Skin epidermis (tissue), 12 donors: ENCODE measurements around the gene DCC.

Experiments used
- H3K27ac ChIP-seq, 21 experiments: fragments of 200-600 bp; sonication (generic) in 11 of 21; one replicate each; pipeline ENCODE4 v1.5.0; 2020; ENCODE audit warnings: mild to moderate bottlenecking in 3 of 21, inconsistent platforms in 2 of 21, moderate library complexity in 2 of 21
- H3K4me3 ChIP-seq, 7 experiments: fragments of 200-600 bp; sonication (generic) in 2 of 7; one replicate each; pipeline ENCODE4 v1.5.0; 2020; ENCODE audit warnings: inconsistent platforms in 2 of 7, mild to moderate bottlenecking in 2 of 7, moderate library complexity in 1 of 7

The DCC gene

DNA sequence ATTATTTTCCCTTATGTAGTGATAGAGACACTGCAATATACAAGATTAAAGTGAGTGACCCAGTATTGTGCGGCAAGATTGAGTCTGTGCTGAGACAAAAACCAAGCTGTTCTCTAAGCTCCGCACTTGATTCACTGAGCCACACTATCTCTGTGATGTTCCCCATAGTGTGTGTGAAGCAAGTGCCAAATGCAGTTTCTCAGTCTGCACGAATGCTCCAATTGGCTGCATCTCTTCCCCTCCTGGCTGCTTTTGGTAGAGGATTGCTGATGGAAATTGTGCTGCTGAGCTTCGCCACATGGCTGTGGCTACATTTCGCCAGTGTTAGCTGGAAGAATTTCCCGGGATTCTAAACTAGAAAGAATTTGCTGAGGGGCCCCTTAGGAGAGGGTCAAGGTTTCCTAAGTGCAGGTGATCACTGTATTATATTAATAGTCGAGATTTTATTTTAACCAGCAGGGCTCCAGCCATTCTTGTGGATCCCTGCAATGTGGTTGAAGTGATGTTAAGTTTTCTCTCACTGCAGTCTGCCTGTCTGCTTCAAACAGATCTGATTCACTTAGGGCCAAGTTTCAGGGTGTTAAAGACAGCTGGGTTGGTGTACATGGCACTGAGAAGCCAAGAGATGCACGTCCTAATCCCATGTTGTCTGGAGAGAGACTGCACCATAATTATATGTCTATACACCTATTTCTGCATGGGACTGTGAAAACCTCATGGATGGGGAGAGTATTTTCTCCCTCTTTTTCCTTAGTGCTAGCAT lies 317.2 kb downstream of the DCC start:
- Histone ChIP-seq H3K27ac (no peak overlapping the region), H3K4me3 (no peak overlapping the region)

DNA sequence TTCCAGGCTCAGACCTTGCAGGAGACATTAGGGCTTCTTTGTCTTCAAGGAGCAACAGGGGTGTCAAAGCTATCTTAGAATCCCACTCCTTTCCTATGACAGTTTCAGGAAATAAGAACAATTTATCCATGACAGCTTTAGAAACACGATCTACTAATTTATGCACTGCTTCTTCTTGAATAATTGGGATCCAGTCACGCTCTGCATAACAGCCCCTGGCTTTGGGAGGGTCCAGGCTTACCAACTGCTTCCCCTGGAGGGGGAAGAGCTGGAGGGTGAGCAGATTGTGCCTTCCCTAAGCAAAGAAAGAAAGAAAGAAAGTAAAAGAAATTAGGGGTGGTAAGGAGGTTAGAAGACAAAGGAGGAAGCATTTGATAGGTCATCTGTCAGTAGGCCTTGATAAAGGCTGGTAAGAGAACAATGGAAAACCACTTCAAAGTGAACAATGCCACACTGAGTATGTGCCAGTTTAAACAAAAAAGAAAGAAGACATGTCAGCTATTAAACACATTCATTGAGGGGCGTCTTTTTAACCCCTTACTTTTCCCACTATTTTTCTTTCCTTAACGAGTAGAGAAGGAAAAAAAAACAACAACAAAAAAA lies 327.6 kb downstream of the DCC start:
- Histone ChIP-seq H3K27ac (no peak overlapping the region), H3K4me3 (no peak overlapping the region)

DNA sequence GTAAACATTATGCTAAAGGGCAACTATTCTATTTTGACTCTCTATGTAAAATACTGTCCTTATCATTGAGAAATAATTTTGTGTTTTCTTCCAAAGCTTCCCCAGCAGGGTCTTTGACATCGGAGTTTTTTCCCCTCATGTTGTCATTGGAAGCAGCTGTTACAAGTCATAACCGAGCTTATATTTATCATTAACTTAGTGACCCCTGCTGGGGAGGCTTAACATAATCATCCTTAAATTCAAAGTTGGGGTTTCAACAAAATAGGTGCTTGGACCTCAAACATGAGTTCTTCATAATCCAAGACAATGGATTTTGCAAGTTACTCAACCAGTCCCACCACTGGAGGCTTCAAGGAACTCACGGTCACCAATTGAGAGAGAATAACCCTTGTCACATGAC lies 330.9 kb downstream of the DCC start:
- no peak overlapping the region for H3K4me3 ChIP-seq
- no peak overlapping the region for H3K27ac ChIP-seq

DNA sequence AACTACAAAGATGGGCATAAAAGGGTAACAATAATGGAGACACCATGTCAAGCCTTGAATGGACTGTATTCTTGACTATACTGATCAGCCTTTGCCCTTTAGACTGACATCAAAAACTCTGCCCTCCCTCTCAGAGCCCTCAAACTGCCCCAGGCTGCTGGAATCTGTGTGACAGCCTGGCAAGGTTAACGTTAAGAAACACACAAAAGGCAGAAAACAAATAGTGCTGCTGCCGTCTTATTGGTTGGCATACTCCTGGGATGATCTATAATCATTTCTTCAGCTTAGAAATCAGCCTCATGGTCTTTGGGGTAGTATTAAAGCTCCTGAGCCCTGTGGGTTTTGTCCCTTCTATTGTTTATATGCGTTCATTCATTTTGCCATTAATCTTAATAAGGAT lies 338.0 kb downstream of the DCC start:
- Histone ChIP-seq H3K27ac (no peak overlapping the region), H3K4me3 (no peak overlapping the region)

DNA sequence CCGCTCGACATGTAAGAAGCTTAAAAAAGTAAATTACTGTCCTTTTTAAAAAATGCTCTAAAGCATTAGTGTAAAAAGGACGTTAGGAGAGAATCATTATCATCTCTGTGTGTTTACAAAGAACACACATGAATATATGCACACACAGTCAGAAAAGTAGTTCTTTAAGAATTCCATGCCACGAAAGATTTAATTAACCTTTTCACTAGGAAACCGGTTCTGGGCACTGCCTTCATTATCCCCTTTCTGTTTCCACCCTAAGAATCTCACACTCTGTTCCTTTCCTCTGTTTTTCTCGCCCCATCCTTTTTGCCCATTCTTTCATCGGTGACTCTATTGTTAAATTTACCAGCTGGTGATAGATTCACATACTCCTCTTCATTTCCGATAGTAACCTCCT lies 338.6 kb downstream of the DCC start:
- no peak overlapping the region for H3K27ac ChIP-seq
- no peak overlapping the region for H3K4me3 ChIP-seq

DNA sequence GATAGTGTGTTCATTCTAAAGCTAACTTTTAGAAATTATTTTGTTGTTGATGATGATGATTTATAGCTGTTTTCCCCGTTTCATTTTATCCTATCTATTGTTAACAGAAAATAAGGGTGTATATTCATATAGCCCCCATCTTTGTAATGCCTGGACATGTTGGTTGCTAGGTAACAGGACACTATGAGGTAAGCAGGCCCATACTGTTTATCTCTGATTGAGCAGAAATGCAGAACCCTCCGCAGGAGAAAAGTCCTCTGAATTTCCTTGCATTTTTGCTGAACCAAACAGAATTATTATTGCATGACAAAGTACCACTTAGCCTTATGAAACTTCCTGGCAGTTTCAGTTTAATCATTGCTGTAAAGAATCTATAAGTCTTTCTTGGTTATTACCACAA lies 339.4 kb downstream of the DCC start:
- H3K4me3 ChIP-seq, result no peak overlapping the region
- H3K27ac ChIP-seq, result no peak overlapping the region

DNA sequence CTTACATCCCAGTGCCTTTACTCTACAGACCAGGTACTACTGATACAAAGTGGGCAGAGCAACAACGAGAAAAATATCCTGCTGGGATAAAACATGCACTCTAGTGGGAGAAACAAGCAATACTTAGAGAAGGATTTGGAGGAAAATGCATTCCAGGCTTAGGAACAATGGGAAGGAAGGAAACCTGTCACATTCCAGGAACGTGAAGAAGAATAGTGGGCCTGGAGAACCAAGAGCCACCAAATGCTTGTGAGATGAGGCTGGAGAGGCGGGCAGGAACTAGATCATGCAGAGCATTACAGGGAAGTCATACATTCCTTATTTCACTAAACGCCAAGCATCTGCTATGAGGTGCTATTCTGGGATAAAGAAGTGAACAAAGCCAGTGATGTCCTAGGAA lies 342.3 kb downstream of the DCC start:
- no peak overlapping the region for H3K4me3 ChIP-seq
- H3K27ac ChIP-seq, result no peak overlapping the region

DNA sequence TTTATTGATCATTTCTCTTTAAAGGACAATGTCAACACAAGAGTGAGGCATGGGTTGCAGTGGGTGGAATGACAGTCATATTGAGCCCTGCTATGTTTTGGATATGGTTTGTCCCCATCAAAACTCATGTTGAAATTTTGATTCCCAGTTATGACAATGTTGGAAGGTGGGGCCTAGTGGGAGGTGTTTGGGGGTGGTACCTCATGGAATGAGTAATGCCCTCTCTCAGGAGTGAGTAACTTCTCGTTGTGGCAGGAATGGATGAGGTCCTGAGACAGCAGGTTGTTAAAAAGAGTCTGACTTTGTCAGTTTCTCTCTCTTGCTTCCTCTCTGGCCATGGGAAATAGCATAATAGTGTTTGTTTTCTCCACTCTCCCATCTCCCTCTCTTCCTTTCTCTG lies 345.3 kb downstream of the DCC start:
- Histone ChIP-seq H3K27ac (no peak overlapping the region), H3K4me3 (no peak overlapping the region)

DNA sequence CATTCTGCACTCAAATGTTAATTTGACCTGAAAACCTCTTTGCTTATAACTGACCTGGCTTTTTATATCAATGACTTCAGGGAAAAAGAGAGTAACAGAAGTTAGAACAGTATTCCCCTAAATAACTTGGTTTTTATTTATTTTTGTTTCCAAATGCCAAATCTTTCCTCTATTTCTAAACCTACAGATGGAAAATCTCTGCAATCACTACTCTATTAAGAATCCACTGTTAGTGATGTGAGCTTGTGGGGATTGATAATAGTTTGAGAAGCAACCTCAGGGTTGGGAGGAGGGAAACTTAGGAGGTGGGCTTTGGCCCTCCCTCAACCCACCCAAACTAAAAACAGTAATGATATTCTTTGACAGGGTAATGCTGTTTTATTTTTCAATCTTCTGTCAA lies 351.8 kb downstream of the DCC start:
- no peak overlapping the region for H3K4me3 ChIP-seq
- H3K27ac ChIP-seq, result no peak overlapping the region

DNA sequence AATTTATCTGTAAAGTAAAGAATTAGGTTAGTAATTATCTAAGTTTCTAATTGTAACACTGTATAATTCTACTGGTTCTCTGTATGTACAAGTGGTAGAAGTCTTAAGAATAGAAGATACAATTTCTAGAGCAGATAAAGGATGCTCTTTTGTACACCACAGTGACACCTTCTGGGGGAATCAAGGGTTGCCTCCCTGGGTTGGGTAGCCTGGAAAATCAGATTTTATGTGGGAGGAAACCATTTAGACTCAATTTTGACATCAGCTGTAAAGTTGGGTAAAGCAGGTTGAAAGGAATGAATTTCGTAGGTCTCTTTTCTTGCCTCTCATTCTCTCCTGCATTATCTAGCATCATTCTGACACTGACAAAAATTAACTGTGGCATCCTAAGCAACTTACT lies 354.8 kb downstream of the DCC start:
- Histone ChIP-seq H3K4me3 (no peak overlapping the region), H3K27ac (no peak overlapping the region)

DNA sequence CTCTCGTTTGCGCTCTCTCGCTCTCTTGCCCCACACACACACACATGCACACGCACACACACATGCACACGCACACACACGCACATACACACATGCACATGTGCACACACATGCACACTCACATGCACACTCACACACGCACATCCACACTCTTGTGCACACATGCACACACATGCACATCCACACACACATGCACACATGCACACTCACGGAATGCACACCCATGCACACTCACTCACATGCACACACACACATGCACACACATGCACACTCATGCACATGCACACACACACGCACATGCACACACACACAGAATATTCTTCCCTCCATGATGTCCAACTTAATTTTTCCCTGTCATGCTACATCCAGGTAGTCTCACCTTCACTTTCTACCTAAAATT lies 360.1 kb downstream of the DCC start:
- H3K4me3 ChIP-seq, result no peak overlapping the region
- H3K27ac ChIP-seq, result no peak overlapping the region

DNA sequence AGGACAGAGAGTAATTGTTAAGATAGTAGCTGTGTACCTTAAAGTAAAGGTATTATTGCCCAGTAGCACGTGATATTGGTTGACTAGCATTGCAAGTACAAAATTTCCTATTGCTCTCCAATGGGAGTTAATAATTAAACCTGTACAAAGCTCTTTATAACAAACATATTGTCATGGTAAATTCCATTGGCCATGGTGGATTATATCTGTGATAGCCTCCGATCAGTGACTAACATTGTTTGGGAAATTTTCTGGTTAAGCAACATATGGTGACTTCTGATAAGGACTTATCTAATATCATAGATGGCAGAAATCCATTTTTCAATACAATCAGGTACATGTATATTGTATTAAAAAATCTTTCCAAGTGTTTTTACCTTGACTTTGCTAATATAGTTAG lies 360.8 kb downstream of the DCC start:
- no peak overlapping the region for H3K27ac ChIP-seq
- H3K4me3 ChIP-seq, result no peak overlapping the region

DNA sequence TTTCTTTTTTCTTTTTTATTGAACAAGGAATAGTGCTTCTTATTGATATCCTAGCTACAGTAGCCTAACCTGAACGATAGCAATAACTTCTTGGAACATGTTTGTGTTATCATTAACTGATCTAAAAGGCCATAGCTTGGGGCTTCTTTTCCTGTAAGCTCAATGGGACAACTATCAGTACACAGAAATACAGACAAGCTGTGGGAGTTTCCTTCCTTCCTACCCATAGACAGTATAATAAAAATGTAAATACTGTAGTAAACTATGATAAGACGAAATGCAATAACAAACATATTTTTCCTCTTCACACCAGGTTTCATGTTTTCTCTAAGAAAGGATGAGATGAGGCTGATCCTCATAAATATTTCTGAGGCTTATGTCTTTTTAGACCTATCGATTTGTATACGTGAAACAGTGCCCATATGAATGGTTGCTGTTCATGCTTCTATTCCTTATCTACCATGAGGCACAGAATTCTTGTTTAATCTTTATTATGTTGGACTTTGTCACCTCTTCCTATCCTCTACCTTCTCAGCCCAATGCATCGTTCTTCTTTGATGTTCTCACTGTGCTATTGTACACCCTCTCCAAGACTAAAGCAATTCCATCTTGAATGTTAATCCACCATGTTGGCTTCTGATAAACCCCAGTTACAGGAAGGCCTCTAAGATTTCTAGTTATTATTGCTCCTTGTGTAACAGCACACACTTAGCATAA lies 361.4 kb downstream of the DCC start:
- H3K27ac ChIP-seq, result no peak overlapping the region

DNA sequence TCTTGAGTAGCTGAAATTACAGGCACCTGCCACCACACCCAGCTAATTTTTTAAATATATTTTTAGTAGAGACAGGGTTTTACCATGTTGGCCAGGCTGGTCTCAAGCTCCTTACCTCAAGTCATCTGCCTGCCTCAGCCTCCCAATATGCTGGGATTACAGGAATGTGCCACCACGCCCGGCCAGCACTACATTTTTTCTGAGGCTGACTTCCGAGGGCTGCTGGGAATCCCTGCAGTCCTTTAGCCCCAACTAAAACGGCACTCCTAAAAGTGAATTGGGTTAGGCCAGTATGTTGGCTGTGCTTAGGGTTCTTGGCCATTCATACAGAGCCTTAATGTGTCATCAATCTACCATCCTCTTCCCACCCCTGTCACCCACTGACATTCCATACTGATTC lies 375.4 kb downstream of the DCC start:
- no peak overlapping the region for H3K27ac ChIP-seq
- no peak overlapping the region for H3K4me3 ChIP-seq

More for the DNA sequence above, 361.4 kb downstream of the DCC start:
- no peak overlapping the region for H3K4me3 ChIP-seq

DNA sequence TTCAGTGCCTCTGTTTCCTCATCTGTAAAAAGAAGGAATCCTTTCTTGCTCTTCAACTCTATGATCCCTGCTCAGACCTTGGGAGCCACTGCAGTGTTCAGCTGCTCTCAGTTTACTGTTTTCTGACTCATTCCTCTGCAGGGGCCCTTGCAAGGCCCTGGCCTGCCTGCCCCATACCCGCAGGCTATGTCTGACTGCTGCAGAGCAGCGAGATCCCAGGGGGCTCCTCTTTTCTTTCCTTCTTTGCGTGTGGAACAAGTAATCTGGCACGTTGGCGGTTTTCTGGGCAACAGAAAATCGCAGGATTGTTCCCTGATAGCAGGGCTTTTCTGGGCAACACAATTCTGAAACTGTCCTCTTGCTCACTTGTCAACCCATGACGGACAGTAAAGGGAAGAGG lies 376.0 kb downstream of the DCC start:
- no peak overlapping the region for H3K27ac ChIP-seq
- no peak overlapping the region for H3K4me3 ChIP-seq

DNA sequence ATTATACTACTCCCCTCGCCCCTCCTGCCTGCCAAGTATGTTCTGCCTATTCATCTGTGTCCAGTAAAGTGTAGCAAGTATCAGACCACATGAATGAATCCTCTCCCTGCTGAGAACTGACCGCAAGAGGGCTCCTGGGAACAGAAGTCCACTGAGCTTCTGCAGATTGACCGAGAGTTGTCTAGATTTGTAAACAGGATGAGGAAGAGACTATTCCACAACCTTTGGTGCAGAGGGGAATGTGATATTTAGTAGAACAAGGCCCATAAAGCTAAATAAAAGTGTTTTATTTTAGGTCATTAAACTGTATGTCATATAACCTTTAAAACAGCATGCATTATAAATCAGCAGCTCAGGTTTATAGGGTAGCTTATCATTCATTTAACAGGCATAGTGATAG lies 377.0 kb downstream of the DCC start:
- no peak overlapping the region for H3K27ac ChIP-seq
- no peak overlapping the region for H3K4me3 ChIP-seq

DNA sequence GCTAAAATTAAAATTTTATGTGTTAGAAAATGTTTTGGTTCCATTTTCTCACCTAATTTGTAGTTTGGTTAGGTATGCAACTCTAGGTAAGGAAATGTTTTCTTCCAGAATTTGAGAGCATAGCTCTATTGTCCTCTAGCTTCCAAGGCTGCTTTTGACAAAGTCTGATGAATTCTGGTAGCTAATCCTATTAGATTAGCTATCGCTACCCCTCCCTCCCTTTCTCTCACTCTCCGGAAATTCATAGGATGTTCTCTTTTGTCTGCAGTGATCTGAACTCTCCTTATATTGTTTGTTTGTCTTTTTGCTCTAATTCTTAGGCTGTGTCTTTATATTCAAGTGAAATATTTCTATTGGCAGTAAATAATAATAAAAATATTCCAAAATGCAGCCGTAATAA lies 382.9 kb downstream of the DCC start:
- no peak overlapping the region for H3K27ac ChIP-seq
- H3K4me3 ChIP-seq, result no peak overlapping the region

DNA sequence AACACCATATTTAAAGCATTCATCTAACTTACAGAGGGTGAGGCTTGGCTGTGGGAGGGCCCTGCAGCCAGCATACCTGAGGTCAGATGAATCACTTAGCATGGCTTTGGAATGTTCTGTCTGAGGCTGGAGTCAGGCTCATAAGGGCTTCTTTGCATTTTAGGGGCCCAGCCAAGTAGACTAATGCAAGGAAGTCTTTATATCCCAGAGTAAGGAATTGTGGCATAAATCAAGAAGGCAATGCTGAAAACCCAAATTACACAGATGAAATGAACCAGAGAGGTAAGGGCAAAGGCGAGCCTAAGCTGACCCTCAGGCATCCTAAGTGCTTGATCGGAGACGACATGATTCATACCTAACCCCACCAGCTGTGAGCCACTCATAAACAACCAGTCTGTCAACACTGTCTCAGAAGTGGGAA lies 383.6 kb downstream of the DCC start:
- no peak overlapping the region for H3K4me3 ChIP-seq

DNA sequence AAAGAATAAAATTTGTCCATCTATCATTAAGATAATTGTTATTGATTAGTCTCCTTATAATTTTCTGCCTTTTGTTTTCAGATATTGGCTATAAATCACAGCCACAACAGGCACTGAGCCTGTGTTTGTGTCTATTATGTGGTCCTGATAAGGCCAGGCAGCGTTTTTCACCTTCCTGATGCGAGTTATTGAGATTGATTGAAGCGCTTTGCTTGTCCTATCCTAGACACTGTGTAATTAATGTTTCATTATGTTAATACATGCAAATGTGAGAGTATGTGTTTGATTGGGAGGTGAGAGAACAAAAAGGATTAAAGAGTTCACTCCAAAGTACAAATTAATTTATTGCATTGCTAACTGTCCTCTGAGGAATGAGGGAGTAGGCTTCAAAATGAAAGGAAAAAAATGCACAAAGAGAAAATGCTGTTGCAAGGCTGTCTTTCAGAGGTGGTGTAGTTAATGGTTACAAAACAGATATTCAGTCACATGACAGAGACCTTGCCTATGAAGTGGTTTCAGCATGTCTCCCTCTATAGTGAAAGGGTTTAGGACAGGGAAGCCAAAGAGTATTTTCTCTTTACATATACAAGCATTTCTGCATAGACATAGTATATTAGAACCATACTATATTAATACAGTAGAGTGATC lies 391.1 kb downstream of the DCC start:
- Histone ChIP-seq H3K27ac (no peak overlapping the region), H3K4me3 (no peak overlapping the region)

More for the DNA sequence above, 383.6 kb downstream of the DCC start:
- no peak overlapping the region for H3K27ac ChIP-seq

DNA sequence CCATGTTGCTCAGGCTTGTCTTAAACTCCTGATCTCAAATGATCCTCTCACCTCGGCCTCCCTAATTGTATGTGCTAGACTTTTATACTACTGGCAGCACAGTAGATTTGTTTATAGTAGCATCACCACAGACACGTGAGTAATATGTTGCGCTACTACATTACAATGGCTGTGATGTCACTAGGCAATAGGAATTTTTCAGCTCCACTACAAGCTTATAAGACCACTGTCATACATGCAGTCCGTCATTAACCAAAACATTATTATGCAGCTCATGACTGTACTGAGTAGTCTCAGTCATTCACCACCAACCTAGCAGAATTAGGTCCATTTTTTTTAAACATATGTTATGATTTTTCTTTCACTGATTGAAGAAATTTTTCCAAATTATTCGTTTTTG lies 398.9 kb downstream of the DCC start:
- no peak overlapping the region for H3K27ac ChIP-seq
- H3K4me3 ChIP-seq, result no peak overlapping the region

DNA sequence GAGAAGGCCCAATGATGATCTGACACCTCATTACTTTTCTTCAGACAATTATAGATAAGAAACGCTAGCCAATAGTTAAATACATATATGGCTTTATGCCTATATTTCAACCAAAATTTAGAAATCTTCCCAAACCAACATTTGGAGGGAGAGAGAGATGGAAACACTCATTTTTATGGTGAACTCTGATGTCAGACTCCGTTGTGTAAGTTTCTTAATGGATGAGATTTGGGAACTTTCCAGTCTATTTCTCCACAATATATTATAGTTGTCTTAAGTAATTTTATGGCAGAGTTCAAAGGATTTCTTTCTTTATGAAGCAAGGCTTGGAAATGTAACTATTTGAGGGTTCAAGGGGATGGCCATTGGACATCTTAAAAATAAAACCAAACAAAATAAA lies 407.0 kb downstream of the DCC start:
- Histone ChIP-seq H3K4me3 (no peak overlapping the region), H3K27ac (no peak overlapping the region)
